GM12878 (cell line): ENCODE measurements around the gene CPVL.

Experiments
- CHD4 ChIP-seq: fragments of 200-600 bp; sonication (generic); IDR thresholded peaks from 2 replicates; pipeline ENCODE4 v1.6.1; 2016; ENCODE audit warnings: mild to moderate bottlenecking
- CREM ChIP-seq: IDR thresholded peaks from 2 replicates; pipeline ENCODE4 v1.6.1; 2014; ENCODE audit warnings: antibody characterized with exemption, low read depth
- EGR1 ChIP-seq, 2 experiments: IDR thresholded peaks; 1 replicate in 1 of 2; 2 replicates in 1 of 2; pipeline ENCODE4 v1.6.1; 2011 to 2012; ENCODE audit warnings: low read depth in 2 of 2, low read length in 2 of 2, borderline replicate concordance in 1 of 2, mild to moderate bottlenecking in 1 of 2, moderate library complexity in 1 of 2
- POLR2AphosphoS5 ChIP-seq: IDR thresholded peaks from 2 replicates; pipeline ENCODE4 v1.6.1; 2011; ENCODE audit warnings: mild to moderate bottlenecking, low read length, inconsistent platforms
- RAD21 ChIP-seq: IDR thresholded peaks from 2 replicates; pipeline ENCODE4 v1.6.1; 2011; ENCODE audit warnings: mild to moderate bottlenecking, low read depth, low read length, moderate library complexity; ENCODE audit not compliant: insufficient read depth
- RELA ChIP-seq: fragments of 450-650 bp; IDR thresholded peaks from 2 replicates; pipeline ENCODE4 v1.8.0; 2014; ENCODE audit warnings: borderline replicate concordance; ENCODE audit not compliant: partially characterized antibody
- TF ChIP-seq, protein P1 (sequence below), 3 experiments: IDR thresholded peaks in 2 of 3; conservative IDR thresholded peaks in 1 of 3; 2 replicates each; pipeline ENCODE4 v1.5.1; 2011; ENCODE audit warnings: low read depth in 3 of 3, low read length in 3 of 3, mild to moderate bottlenecking in 3 of 3, control low read depth in 2 of 3, moderate library complexity in 2 of 3, inconsistent platforms in 1 of 3, mixed read lengths in 1 of 3; ENCODE audit not compliant: control insufficient read depth in 2 of 3, insufficient read depth in 1 of 3; ENCODE audit errors: extremely low read depth in 1 of 3
- TF ChIP-seq, protein P2 (sequence below): fragments of 450-650 bp; formaldehyde crosslinking; IDR thresholded peaks from 2 replicates; pipeline ENCODE4 v1.4.0; 2020; ENCODE audit warnings: mild to moderate bottlenecking, moderate library complexity
- TF ChIP-seq, protein P3 (sequence below): IDR thresholded peaks from 2 replicates; pipeline ENCODE4 v1.6.1; 2012; ENCODE audit warnings: low read depth, low read length, improper control_type of control experiment

DNA sequence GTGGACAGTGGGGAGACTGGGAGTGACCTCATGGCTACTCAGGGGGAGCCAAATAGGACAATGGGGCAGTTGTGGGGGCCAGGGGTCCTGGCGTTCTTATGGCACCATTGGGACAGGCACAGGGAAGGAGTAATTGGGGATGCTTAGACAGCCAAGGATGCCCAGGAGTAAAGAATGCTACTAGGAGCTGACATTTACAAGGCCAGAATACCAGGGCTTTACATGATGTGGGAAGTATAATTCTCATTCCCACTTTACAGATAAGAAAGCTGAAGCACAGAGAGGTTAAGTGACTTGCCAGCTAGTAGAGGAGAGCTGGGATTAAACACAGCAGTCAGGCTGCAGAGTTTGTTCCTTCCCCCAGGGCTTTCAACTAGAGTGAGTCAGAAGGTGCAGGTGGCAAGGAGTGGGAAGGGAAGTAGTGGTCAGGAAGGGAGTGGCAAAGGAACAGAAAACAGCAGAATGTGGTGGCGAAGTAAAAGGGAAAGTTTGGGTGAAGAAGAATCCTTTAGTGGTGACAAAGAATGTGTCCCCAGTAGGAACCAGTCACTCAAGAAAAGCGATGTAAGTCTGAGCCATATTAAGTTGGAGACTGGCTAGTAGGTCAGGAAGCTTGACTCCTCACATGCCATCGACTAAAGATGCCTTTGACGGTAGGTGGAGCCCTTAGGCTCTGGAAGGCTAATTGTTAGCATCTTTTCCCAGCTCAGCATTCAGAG, 32.8 kb downstream of the CPVL start:
- TF ChIP-seq, protein P1, sequence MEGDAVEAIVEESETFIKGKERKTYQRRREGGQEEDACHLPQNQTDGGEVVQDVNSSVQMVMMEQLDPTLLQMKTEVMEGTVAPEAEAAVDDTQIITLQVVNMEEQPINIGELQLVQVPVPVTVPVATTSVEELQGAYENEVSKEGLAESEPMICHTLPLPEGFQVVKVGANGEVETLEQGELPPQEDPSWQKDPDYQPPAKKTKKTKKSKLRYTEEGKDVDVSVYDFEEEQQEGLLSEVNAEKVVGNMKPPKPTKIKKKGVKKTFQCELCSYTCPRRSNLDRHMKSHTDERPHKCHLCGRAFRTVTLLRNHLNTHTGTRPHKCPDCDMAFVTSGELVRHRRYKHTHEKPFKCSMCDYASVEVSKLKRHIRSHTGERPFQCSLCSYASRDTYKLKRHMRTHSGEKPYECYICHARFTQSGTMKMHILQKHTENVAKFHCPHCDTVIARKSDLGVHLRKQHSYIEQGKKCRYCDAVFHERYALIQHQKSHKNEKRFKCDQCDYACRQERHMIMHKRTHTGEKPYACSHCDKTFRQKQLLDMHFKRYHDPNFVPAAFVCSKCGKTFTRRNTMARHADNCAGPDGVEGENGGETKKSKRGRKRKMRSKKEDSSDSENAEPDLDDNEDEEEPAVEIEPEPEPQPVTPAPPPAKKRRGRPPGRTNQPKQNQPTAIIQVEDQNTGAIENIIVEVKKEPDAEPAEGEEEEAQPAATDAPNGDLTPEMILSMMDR (IDR thresholded peaks at IDR 0.05 in 2 of 3, conservative IDR thresholded peaks at IDR 0.05 in 1 of 3; ENCODE audit: control insufficient read depth in 2 of 3, extremely low read depth in 1 of 3, insufficient read depth in 1 of 3, low read depth in 3 of 3, low read length in 3 of 3): peak in 2 of 3 experiments; percentile 27 to 35; a peak in 2 of 6 replicates
- TF ChIP-seq RELA (no peak), CHD4 (no peak), EGR1 (IDR thresholded peaks at IDR 0.05; ENCODE audit: borderline replicate concordance in 1 of 2, low read depth in 2 of 2, low read length in 2 of 2) (no peak), RAD21 (peak; percentile 16; the same call in 1 of the 2 replicates), POLR2AphosphoS5 (no peak), CREM (no peak)
- TF ChIP-seq, protein P2, sequence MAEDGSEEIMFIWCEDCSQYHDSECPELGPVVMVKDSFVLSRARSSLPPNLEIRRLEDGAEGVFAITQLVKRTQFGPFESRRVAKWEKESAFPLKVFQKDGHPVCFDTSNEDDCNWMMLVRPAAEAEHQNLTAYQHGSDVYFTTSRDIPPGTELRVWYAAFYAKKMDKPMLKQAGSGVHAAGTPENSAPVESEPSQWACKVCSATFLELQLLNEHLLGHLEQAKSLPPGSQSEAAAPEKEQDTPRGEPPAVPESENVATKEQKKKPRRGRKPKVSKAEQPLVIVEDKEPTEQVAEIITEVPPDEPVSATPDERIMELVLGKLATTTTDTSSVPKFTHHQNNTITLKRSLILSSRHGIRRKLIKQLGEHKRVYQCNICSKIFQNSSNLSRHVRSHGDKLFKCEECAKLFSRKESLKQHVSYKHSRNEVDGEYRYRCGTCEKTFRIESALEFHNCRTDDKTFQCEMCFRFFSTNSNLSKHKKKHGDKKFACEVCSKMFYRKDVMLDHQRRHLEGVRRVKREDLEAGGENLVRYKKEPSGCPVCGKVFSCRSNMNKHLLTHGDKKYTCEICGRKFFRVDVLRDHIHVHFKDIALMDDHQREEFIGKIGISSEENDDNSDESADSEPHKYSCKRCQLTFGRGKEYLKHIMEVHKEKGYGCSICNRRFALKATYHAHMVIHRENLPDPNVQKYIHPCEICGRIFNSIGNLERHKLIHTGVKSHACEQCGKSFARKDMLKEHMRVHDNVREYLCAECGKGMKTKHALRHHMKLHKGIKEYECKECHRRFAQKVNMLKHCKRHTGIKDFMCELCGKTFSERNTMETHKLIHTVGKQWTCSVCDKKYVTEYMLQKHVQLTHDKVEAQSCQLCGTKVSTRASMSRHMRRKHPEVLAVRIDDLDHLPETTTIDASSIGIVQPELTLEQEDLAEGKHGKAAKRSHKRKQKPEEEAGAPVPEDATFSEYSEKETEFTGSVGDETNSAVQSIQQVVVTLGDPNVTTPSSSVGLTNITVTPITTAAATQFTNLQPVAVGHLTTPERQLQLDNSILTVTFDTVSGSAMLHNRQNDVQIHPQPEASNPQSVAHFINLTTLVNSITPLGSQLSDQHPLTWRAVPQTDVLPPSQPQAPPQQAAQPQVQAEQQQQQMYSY (CRISPR knock-in tag): no peak
- TF ChIP-seq, protein P3, sequence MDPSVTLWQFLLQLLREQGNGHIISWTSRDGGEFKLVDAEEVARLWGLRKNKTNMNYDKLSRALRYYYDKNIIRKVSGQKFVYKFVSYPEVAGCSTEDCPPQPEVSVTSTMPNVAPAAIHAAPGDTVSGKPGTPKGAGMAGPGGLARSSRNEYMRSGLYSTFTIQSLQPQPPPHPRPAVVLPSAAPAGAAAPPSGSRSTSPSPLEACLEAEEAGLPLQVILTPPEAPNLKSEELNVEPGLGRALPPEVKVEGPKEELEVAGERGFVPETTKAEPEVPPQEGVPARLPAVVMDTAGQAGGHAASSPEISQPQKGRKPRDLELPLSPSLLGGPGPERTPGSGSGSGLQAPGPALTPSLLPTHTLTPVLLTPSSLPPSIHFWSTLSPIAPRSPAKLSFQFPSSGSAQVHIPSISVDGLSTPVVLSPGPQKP: no peak
